NCI-H2196 (cell line): Measurements from ENCODE around the gene HFE.
A peak's percentile ranks its signal among the peaks of the same experiment; 100 is the strongest.
"Not testable (repeated sequence)": the region's sequence is repeated elsewhere in the genome, so short reads cannot be mapped to it uniquely, and the experiment has no call there.

Source experiments
- DNase-seq: peaks from one replicate; lab custom pipeline; 2025; ENCODE audit not compliant: unreplicated experiment; lab: John Stamatoyannopoulos, UW

Gene HFE

GRCh38 chr6:26087284-26088115 lies at the start of gene HFE:
Gene HFE, plus strand, starts transcription at chr6:26087429. Its CDS starts 12 bp downstream, at chr6:26087441.
- no peak for DNase-seq

GRCh38 chr6:26041946-26042345 lies 45.3 kb upstream of the HFE start:
- no peak for DNase-seq

GRCh38 chr6:26043384-26044139 lies 43.7 kb upstream of the HFE start:
- peak; percentile 91 for DNase-seq

GRCh38 chr6:26044140-26045064 lies 42.8 kb upstream of the HFE start:
- DNase-seq = peak; percentile 47

- peak; percentile 93 for DNase-seq
These were observed 41.9 kb upstream of the HFE start for GRCh38 chr6:26045065-26045927.

- no peak for DNase-seq
These were observed 41.3 kb upstream of the HFE start for GRCh38 chr6:26045928-26046368.

GRCh38 chr6:26047329-26047728 lies 39.9 kb upstream of the HFE start:
- DNase-seq = not testable (repeated sequence)

- no peak for DNase-seq
These were observed 38.6 kb upstream of the HFE start for GRCh38 chr6:26048590-26048989.

- no peak for DNase-seq
These were observed 35.4 kb upstream of the HFE start for GRCh38 chr6:26051665-26052310.

- DNase-seq = not testable (repeated sequence)
These were observed 34.4 kb upstream of the HFE start for GRCh38 chr6:26052762-26053250.

GRCh38 chr6:26053992-26054780 lies 33.0 kb upstream of the HFE start:
- no peak for DNase-seq

- DNase-seq = peak; percentile 90
These were observed 32.2 kb upstream of the HFE start for GRCh38 chr6:26054781-26055718.

- peak; percentile 86 for DNase-seq
These were observed 31.3 kb upstream of the HFE start for GRCh38 chr6:26055719-26056582.

- peak; percentile 53 for DNase-seq
These were observed 30.5 kb upstream of the HFE start for GRCh38 chr6:26056583-26057350.

GRCh38 chr6:26057899-26058298 lies 29.3 kb upstream of the HFE start:
- no peak for DNase-seq
